ENCODE measurements around the gene ADCY4. TPM values are rescaled to one million over a fixed set of nuclear protein-coding genes. Genes with fewer than 3 reads are reported as not detected.

The ADCY4 gene
- total RNA-seq, 4 donors from 2014 or later: 12.1 to 53.6 (median 26.9) TPM

GRCh38 chr14:24296341-24297157 lies 38.3 kb downstream of the ADCY4 start:
- TF ChIP-seq CTCF (IDR thresholded peaks at IDR 0.05) (peak; percentile 13 to 77 (median 72)), POLR2A (IDR thresholded peaks at IDR 0.05) (no peak)
- no peaks in the 10 kb centered on the region for H3K27me3 ChIP-seq
- peaks cover 0 to 45% (median 0%) of the 10 kb centered on the region in 3 donors for H3K36me3 ChIP-seq
- peak in 2 of 3 donors; percentile 61 to 83 for DNase-seq
- peak overlapping the region in 1 of 4 donors; percentile 18 for H3K4me3 ChIP-seq
- peaks cover 0 to 34% (median 12%) of the 10 kb centered on the region in 4 donors for H3K4me1 ChIP-seq
- H3K9me3 ChIP-seq: no peaks in the 10 kb centered on the region
- H3K27ac ChIP-seq: peak overlapping the region in 1 of 4 donors; percentile 38

- no peak overlapping the region for H3K4me3 ChIP-seq
- no peaks in the 10 kb centered on the region for H3K27me3 ChIP-seq
- H3K9me3 ChIP-seq: no peaks in the 10 kb centered on the region
- no peak overlapping the region for H3K27ac ChIP-seq
- DNase-seq: no peak
- H3K4me1 ChIP-seq: peaks cover 0 to 13% (median 0%) of the 10 kb centered on the region in 4 donors
- TF ChIP-seq POLR2A (IDR thresholded peaks at IDR 0.05) (no peak), CTCF (IDR thresholded peaks at IDR 0.05) (no peak)
- H3K36me3 ChIP-seq: peaks cover 0 to 68% (median 0%) of the 10 kb centered on the region in 3 donors
Measured at GRCh38 chr14:24293525-24293924, 41.3 kb downstream of the ADCY4 start.

GRCh38 chr14:24292118-24292807 lies 42.6 kb downstream of the ADCY4 start:
- Histone ChIP-seq H3K36me3 (peaks cover 0 to 68% (median 0%) of the 10 kb centered on the region in 3 donors), H3K9me3 (no peaks in the 10 kb centered on the region), H3K27me3 (no peaks in the 10 kb centered on the region), H3K27ac (no peak overlapping the region), H3K4me1 (peaks cover 0 to 8% (median 0%) of the 10 kb centered on the region in 4 donors), H3K4me3 (no peak overlapping the region)
- TF ChIP-seq CTCF (IDR thresholded peaks at IDR 0.05) (no peak), POLR2A (IDR thresholded peaks at IDR 0.05) (no peak)
- no peak for DNase-seq

GRCh38 chr14:24291446-24292117 lies 43.3 kb downstream of the ADCY4 start:
- Histone ChIP-seq H3K9me3 (no peaks in the 10 kb centered on the region), H3K27me3 (no peaks in the 10 kb centered on the region), H3K4me1 (peaks cover 0 to 1% (median 0%) of the 10 kb centered on the region in 4 donors), H3K27ac (no peak overlapping the region), H3K4me3 (no peak overlapping the region), H3K36me3 (peaks cover 0 to 68% (median 0%) of the 10 kb centered on the region in 3 donors)
- TF ChIP-seq POLR2A (IDR thresholded peaks at IDR 0.05): no peak
- TF ChIP-seq CTCF (IDR thresholded peaks at IDR 0.05): no peak
- no peak for DNase-seq

GRCh38 chr14:24290746-24291145 lies 44.1 kb downstream of the ADCY4 start:
- DNase-seq: no peak
- H3K27me3 ChIP-seq: no peaks in the 10 kb centered on the region
- TF ChIP-seq POLR2A (IDR thresholded peaks at IDR 0.05) (no peak), CTCF (IDR thresholded peaks at IDR 0.05) (no peak)
- no peaks in the 10 kb centered on the region for H3K9me3 ChIP-seq
- no peak overlapping the region for H3K4me3 ChIP-seq
- H3K27ac ChIP-seq: no peak overlapping the region
- no peaks in the 10 kb centered on the region for H3K4me1 ChIP-seq
- H3K36me3 ChIP-seq: peaks cover 0 to 62% (median 0%) of the 10 kb centered on the region in 3 donors

Data from Peyer's patch (tissue), 4 donors.